Lung (tissue), 12 donors: ENCODE measurements around the gene SLC10A7. TPM values are rescaled to one million over a fixed set of nuclear protein-coding genes. Genes with fewer than 3 reads are reported as not detected.

Source experiments
- ATAC-seq: fragments of 200-7000 bp; cut with Tn5 transposase; one replicate; pipeline ENCODE4 v1.9.1; 2020; ENCODE audit warnings: moderate number of reproducible peaks; ENCODE audit not compliant: insufficient read depth, low FRiP score
- DNase-seq, 3 donors: peaks; one replicate each; pipeline ENCODE4 v3.0.0-alpha.2; 2013 to 2017
- H3K27ac ChIP-seq, 2 donors: one replicate each; pipeline ENCODE4 v1.5.1; 2013; ENCODE audit warnings: mild to moderate bottlenecking in 2 of 2, moderate library complexity in 2 of 2, control low read depth in 1 of 2, inconsistent platforms in 1 of 2, low read depth in 1 of 2, low read length in 1 of 2
- H3K27me3 ChIP-seq, 3 donors: one replicate each; pipeline ENCODE4 v1.5.1; 2013; ENCODE audit warnings: low read length in 2 of 3; ENCODE audit not compliant: control insufficient read depth in 3 of 3, insufficient read depth in 3 of 3
- H3K36me3 ChIP-seq, 4 donors: one replicate each; pipeline ENCODE4 v1.5.1; 2013; ENCODE audit warnings: low read length in 4 of 4, mild to moderate bottlenecking in 1 of 4, moderate library complexity in 1 of 4; ENCODE audit not compliant: control insufficient read depth in 4 of 4, insufficient read depth in 4 of 4
- H3K4me1 ChIP-seq, 5 donors: one replicate each; pipeline ENCODE4 v1.5.1; 2013; ENCODE audit warnings: low read length in 5 of 5, mild to moderate bottlenecking in 2 of 5, moderate library complexity in 1 of 5; ENCODE audit not compliant: control insufficient read depth in 5 of 5, insufficient read depth in 5 of 5
- H3K4me3 ChIP-seq: one replicate; pipeline ENCODE4 v1.5.1; 2013; ENCODE audit warnings: mild to moderate bottlenecking, control low read depth, moderate library complexity
- H3K9ac ChIP-seq, 2 donors: one replicate each; pipeline ENCODE4 v1.5.1; 2013; ENCODE audit warnings: low read length in 2 of 2, control low read depth in 1 of 2; ENCODE audit not compliant: insufficient read depth in 1 of 2
- H3K9me3 ChIP-seq, 4 donors: one replicate each; pipeline ENCODE4 v1.5.1; 2013; ENCODE audit warnings: low read length in 3 of 4, mild to moderate bottlenecking in 1 of 4, moderate library complexity in 1 of 4; ENCODE audit not compliant: control insufficient read depth in 4 of 4, insufficient read depth in 3 of 4
- WGBS, 2 donors: extraction: QIAGEN DNeasy Blood & Tissue Kit; methylation state at CpG; one replicate each; pipeline ENCODE4 v1.1.7; 2013; 5-methylcytosine and 5-hydroxymethylcytosine counted together
- polyA plus RNA-seq, 2 donors: library from polyadenylated mRNA; stranded (reverse); fragments of 200-250 nt; gene quantifications; one replicate each; pipeline ENCODE4 v1.2.1, GENCODE V29; 2013
- total RNA-seq, 2 donors: library from RNA; depleted of rRNA in 1 of 2; stranded (reverse); fragments of >200 nt in 1 of 2; gene quantifications; one replicate each; pipeline ENCODE4 v1.2.1, GENCODE V29; 2014 to 2021
- TF ChIP-seq, protein P1 (sequence below): IDR thresholded peaks from 2 replicates; pipeline ENCODE4 v1.5.1; 2012; ENCODE audit warnings: mild to moderate bottlenecking; ENCODE audit errors: control extremely low read depth, extremely low read depth
- donor health status: control.
- donor health status: control.
- donor health status: Bipolar disorder and iron deficiency.
- donor health status: healthy.
- donor health status: DM: yes; HTN: yes; CAD: no.

Gene SLC10A7
- total and polyA plus RNA-seq, 4 donors: 3.2 to 33.4 (median 13.3) TPM

DNA sequence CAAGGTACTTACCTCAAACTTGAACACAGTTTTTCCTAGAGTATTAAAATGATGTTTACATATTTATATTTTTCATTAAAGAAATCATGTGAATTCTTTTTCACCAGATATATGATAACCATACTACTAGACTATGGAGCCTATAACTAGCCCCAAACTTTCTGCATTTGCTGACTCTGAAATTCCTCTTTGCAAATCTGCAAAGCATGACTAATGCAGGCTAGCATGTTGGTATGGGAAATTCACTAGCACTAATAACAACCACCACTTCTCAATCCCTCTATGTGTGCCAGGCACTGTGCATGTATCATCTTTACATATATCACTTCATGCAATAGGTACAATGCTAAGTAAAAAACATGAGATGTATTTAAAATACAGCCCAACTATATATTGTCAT is 51.1 kb downstream of the SLC10A7 start:
- Histone ChIP-seq H3K27me3 (no peaks in the 10 kb centered on the region), H3K9me3 (no peaks in the 10 kb centered on the region), H3K4me3 (no peak overlapping the region), H3K27ac (no peak overlapping the region), H3K4me1 (peaks cover 0 to 2% (median 0%) of the 10 kb centered on the region in 5 donors), H3K9ac (no peak overlapping the region), H3K36me3 (peaks cover 0 to 3% (median 0%) of the 10 kb centered on the region in 4 donors)
- DNase-seq: no peak
- ATAC-seq: no peak
- TF ChIP-seq, protein P1, sequence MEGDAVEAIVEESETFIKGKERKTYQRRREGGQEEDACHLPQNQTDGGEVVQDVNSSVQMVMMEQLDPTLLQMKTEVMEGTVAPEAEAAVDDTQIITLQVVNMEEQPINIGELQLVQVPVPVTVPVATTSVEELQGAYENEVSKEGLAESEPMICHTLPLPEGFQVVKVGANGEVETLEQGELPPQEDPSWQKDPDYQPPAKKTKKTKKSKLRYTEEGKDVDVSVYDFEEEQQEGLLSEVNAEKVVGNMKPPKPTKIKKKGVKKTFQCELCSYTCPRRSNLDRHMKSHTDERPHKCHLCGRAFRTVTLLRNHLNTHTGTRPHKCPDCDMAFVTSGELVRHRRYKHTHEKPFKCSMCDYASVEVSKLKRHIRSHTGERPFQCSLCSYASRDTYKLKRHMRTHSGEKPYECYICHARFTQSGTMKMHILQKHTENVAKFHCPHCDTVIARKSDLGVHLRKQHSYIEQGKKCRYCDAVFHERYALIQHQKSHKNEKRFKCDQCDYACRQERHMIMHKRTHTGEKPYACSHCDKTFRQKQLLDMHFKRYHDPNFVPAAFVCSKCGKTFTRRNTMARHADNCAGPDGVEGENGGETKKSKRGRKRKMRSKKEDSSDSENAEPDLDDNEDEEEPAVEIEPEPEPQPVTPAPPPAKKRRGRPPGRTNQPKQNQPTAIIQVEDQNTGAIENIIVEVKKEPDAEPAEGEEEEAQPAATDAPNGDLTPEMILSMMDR: no peak

DNA sequence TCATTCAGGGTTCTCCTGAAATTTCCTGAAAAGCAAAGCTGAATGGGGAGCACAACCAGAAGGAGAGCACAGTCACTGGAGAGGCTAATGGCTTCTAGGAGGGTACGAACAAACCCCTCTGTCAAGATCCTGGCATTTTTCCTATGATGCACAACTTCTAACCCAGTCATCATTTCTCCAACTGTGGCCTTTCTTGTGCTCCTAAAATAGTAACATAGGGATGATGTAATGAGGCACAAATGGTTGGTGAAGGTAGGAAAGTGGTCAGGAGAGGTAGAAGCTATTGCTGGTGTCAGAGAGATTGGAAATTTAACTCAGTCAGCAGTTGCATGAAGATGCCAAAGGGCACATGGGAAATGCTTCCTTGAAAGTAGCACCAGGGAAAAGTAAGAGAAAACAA is 52.7 kb downstream of the SLC10A7 start:
- H3K4me3 ChIP-seq: no peak overlapping the region
- no peak for ATAC-seq
- H3K27ac ChIP-seq: no peak overlapping the region
- TF ChIP-seq, protein P1: no peak
- peaks cover 0 to 3% (median 0%) of the 10 kb centered on the region in 4 donors for H3K36me3 ChIP-seq
- no peak overlapping the region for H3K9ac ChIP-seq
- peaks cover 0 to 2% (median 0%) of the 10 kb centered on the region in 5 donors for H3K4me1 ChIP-seq
- 89 to 96% methylated on average over 1 of the region's 1 CpG for WGBS, 2 donors
- no peak for DNase-seq
- no peaks in the 10 kb centered on the region for H3K9me3 ChIP-seq
- no peaks in the 10 kb centered on the region for H3K27me3 ChIP-seq

DNA sequence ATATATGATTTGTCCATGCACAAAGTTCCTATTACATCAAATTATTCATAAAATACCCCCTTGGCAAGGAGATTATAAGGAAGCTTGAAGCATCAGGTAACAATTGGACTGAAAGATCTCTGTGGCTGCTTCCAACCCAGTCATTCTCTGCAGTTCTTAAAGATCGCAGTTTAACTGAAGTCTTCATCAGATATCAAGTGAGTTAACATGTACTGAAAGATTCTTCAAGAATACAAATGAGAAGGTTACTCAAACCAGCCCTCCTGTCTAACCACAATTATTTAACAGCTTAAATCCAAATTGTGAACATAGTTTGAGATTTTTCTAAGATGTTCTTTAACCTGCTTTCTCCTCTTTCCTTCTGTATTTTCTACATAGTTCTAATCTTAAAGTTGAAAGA is 56.1 kb downstream of the SLC10A7 start:
- TF ChIP-seq, protein P1: no peak
- Histone ChIP-seq H3K9ac (no peak overlapping the region), H3K4me3 (no peak overlapping the region), H3K36me3 (peaks cover 0 to 3% (median 0%) of the 10 kb centered on the region in 4 donors), H3K27ac (no peak overlapping the region), H3K9me3 (no peaks in the 10 kb centered on the region), H3K27me3 (no peaks in the 10 kb centered on the region), H3K4me1 (no peaks in the 10 kb centered on the region)
- 96 to 97% methylated on average over 1 of the region's 1 CpG for WGBS, 2 donors
- DNase-seq: no peak
- no peak for ATAC-seq

DNA sequence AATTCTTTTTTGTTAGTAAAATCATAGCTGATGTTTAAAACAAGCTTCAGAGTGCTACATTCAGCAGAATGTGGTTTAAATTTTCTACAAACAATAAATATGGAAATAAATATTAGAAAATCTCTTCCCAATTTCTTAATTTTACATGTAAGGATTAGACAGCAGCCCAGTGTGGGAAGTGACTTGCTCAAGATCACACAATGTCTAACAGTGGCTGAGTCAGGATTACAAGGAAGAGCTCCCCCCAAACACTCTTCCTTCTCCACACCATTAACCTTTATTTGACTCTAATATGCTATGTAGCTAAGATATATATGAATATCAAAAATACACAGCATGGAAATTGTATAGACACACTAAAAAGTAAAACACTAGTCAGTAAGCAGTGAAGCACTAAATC is 59.5 kb downstream of the SLC10A7 start:
- H3K4me3 ChIP-seq: no peak overlapping the region
- DNase-seq: no peak
- H3K36me3 ChIP-seq: no peaks in the 10 kb centered on the region
- no peaks in the 10 kb centered on the region for H3K27me3 ChIP-seq
- H3K9ac ChIP-seq: no peak overlapping the region
- TF ChIP-seq, protein P1: no peak
- no peak overlapping the region for H3K27ac ChIP-seq
- H3K9me3 ChIP-seq: no peaks in the 10 kb centered on the region
- no peaks in the 10 kb centered on the region for H3K4me1 ChIP-seq
- no peak for ATAC-seq
